ENCODE measurements around the gene FICD. TPM values are rescaled to one million over a fixed set of nuclear protein-coding genes. Genes with fewer than 3 reads are reported as not detected.

The FICD gene
- total RNA-seq = 5.5 TPM

DNA sequence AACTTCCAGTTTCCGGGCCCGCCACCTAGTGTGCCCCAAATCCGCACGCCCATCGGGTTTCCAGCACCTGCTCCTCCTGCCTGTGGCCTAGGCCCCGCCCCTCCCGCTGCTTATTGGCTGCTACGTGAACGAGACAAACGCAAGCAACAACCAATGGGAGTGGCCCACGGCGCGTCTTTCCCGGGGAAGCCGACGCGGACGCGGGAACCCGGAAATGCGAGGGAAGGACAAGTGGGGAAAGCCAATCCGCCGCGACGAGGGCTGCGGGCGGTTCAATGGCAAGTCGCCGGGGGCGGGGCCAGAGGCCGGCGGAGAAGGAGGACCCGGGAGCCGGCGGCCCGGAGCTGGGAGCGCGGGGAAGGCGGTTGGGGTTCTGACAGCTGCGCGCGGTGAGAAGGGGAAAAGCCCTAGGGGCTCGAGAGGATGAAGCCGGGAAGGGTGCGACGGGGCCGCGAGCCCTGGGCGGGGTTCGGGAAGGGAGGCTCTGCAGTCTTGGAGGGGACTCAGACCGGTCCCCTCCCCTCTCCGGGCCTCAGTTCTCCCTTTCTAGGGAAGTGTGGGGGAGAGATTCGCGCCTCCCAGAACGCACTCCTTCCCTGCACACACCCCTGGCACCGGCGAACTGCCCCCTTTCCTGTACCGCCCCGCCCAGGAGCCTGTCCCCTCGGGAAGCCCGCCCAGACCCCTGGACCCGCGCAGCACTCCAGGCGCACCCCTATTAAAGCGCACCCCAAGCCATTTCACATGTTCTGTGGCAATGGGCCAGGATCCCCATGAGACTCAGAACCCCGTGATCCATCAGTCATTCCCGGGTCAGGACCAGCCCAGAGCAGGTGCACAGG is at the start of gene FICD:
TSS of gene FICD (plus strand) at position 305 of the 842 bp plus-strand sequence. CDS start 1,696 bp downstream, outside the sequence.

DNA sequence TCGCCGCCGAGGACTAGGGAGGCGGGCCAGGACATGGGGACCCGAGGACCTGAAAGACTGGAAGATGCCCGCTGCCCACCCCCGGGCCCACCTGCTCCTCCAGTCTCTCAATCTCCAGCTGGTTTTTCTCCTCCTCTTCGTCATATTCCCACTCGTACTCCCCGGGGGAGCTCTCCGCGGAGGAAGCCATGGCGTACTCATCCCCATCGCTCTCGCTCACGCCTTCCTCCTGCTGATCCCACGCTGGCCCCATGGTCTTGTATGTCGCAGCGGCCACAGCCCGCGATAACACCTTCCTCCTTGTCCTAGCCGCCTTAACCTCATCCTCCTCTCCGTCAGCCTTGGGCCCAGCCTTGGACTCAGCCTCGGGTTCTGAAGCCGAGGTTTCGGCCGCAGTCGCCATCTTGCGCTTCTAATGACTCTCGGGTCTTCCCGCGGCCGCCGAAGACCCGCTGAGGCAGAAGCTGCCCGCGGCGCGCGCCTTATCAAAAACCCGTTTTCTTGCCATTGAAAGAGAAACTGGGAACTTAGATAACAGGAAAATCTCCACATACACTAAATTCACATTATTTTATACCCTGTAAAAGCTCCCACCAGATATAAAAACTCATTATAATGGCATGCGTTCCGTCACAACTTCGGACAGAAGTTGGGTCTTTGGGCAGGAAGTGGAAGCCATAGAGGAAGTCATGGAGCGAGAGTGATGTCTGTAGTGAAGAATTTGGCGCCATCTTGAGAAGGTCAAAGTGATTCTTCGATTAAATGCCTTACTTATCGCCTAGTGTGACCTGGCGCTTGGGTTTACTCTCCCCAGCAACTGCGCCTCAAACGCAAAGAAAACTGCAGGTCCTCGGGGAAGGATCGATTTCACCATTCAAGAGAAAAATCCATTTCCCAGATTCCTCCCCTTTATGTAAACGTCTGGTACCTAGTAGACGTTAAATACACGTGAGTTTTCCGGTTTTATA is 46.0 kb downstream of the FICD start, which contains the start of gene SART3:
TSS of gene SART3 (minus strand) at position 422 of the 968 bp plus-strand sequence. CDS start at position 403, 19 bp downstream.

DNA sequence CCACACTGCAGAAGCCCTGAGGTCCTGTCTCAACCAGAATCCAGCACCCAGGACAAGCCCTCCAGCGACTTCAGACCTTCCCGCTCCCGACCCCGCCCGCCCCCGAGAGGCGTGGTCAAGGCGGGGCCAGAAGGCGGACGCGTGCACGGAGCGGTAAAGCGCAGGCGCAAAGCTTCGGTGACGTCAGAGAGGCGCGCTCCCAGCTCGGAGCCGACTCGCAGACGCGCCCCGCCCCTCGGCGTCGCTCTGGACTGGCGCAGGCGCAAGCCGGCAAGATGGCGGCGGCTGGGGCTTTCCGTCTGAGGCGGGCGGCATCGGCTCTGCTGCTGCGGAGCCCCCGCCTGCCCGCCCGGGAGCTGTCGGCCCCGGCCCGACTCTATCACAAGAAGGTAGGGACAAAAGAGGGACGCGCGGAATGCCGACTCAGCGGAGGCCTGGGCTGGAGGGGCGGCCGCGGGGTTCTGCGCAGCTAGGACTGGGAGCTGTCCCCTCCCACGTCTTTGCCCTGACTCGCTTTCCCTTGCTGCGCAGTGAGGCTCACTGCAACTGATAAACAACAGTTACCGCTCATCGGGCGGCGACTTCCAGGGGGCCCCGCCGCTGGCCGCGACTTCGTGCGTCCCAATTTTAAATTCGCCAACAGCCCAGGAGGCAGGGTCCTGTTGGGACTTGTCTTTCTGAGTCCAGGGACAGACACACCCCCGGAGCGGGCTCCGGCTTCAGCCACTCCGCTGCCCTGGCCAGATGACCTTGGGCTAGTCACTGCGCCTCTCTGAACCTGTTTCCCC is 47.5 kb downstream of the FICD start, which contains the start of gene ISCU:
TSS of gene ISCU (plus strand) at position 249 of the 788 bp plus-strand sequence. CDS start at position 276, 27 bp downstream.

Other genes with a start within 250 kb of the FICD start
- gene CMKLR1, start 176.0 kb upstream of the FICD start, total RNA-seq = 2.8 TPM
- gene SART3, start 45.9 kb downstream of the FICD start, total RNA-seq = 62.1 TPM
- 66.7 TPM for gene ISCU, start 47.3 kb downstream of the FICD start, total RNA-seq
- gene TMEM119, start 82.8 kb downstream of the FICD start, total RNA-seq = 2.8 TPM
- gene SELPLG, start 118.6 kb downstream of the FICD start, total RNA-seq = 2.8 TPM
- 206 TPM for gene CORO1C, start 216.2 kb downstream of the FICD start, total RNA-seq